GM21786 (cell line): Measurements from ENCODE around the gene TNFAIP8L1.
"Not testable (repeated sequence)": the region's sequence is repeated elsewhere in the genome, so short reads cannot be mapped to it uniquely, and the experiment has no call there.

Experiments used
- ATAC-seq: cut with Tn5 transposase; IDR thresholded peaks from one replicate; pipeline ENCODE4 v1.9.1; 2021; ENCODE audit not compliant: unreplicated experiment

The TNFAIP8L1 gene

DNA sequence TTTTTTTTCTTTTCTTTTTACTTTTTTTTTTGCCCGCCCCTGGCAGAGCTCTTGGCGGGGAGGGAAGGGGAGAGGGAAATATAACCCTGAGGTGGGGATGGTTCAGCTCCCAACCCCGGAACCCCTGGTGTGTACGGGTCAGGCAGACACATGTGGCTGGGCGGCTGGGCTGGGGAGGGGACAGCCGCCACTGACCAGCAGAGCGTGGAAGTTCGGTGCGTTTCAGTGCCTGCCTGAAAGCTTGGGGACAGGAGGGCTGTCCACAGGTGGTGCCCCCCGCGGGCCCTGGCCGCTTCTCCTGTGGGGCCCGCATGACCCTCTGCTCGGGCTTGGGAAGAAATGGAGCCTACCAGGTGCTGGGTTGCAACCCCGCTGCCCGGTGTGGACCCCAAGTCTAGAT lies 36.0 kb downstream of the TNFAIP8L1 start:
- no peak for ATAC-seq

DNA sequence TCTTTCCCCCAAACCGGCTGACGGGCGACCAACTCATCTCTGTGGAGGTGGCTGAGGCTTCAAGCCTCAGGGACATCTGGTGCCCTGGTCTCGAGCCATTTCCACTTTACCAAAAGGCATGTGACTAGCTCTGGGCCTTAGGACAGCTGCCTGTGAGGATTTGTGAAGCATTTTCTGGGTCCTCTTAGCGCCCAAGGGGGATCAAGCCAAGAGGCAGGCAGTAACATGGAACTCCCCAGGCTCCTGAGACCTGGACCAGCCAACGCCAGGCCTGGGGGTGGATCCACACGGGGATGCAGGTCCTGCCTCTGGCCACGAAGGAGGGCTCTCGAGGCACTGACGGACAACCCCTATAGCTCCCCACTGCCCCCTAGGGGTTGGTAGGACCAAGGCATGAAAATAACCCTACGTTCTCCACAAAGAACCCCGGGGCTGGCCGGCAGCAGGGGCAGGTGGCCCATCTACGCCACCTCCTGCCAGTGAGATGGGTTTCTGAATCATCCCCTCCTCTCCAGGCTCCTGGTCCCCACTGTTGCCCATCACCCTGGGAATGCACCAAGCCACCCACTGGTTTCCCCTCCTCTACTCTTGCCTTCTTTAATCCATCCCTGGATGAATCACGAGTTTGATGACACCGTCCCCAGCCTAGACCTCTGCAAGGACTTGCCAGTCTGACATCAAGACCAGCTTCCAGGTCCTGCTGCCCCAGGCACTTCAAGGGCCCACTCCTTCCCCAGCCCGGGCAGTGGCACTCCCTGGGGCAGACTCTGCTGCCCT lies 37.8 kb downstream of the TNFAIP8L1 start:
- no peak for ATAC-seq

GRCh38 chr19:4678881-4679790 lies 39.8 kb downstream of the TNFAIP8L1 start:
- no peak for ATAC-seq

DNA sequence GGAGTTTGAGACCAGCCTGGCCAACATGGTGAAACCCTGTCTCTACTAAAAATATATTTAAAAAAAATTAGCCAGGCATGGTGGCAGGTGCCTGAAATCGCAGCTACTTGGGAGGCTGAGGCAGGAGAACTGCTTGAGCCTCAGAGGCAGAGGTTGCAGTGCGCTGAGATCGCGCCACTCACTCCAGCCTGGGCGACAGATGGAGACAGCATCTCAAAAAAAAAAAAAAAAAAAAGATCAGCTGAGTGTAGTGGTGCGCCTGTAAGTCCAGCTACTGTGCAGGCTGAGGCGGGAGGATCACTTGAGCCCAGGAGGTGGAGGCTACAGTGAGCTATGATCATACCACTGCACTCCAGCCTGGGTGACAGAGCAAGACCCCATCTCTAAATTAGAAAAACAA lies 40.7 kb downstream of the TNFAIP8L1 start:
- not testable (repeated sequence) for ATAC-seq

- ATAC-seq, result no peak
Measured at GRCh38 chr19:4682417-4683200, 43.3 kb downstream of the TNFAIP8L1 start.

DNA sequence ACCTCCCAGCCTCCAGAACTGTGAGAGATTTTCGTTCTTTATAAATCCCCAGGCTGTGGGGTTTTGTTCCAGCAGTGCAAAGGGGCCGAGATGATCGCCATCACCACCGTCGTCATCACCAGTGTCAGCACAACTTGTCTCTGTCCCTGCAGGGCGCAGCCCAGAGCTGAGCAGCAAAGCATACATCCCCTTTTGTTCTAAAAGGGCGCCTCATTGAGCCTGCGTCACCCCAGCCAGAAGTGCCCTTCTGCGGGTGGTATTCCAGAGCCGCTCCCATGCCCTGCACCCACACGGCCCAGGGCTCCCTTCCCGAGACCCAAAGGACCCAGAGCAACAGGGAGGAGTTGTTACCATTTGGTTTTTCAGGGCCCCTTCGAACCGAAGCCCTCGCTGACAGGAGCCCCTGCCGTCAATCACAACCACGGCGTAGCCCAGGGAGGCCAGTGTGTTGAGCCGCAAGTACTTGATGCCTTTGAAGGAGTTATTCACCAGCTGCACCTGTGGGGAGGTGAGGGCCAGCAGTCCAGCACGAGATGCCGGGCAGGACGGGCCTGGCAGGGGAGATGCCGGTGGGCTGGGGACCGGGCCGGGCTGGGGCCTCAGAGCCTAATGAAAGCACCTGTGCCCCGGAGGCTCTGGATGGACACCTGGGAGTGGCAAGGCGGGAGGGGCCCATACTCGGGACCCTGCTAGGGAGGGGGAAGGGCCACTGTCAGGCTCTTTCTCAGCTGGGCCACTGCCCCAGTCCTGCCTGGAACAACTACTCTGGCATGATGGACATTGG lies 45.2 kb downstream of the TNFAIP8L1 start:
- no peak for ATAC-seq

- ATAC-seq, result no peak
Measured at GRCh38 chr19:4686700-4687099, 47.4 kb downstream of the TNFAIP8L1 start.

- ATAC-seq, result no peak
Measured at GRCh38 chr19:4687396-4687795, 48.1 kb downstream of the TNFAIP8L1 start.

DNA sequence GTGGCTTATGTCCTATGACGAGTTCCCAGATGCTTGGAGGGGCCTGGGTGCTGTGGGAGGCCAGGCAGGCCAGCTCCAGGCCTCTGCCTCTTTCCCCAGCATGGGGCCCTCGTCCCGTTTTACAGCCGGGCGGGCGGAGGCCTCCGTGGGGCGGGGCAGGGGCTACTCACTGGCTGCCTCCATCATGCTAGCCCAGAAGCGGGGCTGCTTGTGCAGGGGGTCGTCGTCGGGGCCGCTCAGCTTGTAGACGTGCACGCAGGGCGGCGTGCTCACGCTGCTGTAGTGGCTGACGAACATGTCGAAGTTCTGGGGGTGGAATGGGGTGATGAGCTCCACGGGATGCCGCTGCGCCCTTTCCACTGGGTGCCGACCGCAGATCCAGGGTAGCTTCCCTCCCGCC lies 49.3 kb downstream of the TNFAIP8L1 start:
- ATAC-seq, result no peak

DNA sequence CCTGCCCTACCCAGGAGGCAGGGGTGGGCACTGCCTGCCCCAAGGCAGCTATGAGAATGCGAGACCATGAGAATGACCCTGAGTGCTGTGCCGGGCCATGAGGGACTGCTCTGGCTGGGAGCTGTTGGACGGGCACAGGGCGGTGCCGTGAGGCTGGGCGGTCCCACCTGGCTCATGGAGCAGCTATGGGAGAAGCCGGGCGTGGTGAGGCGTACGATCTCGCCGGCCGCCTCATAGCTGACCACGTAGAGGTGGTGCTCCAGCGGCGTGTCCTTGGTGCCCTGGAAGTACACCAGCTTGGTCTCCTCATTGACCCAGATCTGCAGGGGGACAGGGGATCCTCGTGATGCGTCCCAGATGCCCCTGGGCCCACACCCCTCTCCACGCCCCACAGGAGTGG lies 50.1 kb downstream of the TNFAIP8L1 start:
- no peak for ATAC-seq

DNA sequence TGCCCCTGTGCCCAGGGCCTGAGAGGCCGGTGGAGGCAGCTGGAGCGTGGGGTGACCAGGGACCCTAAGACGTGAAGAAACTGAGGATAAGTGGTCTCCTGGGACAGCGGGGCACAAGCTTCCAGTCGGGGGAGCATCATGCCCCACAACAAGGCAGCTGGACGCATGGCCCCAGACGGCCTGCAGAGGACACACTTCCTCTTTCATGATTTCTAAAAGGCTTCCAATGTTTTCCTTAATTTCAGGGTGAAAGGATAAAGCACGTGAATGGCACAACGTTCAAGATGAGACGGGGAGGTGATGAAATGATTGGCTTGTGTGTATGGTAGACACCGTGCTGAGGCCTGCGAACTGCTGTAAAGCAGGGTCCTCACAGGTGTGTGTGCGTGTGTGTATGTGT lies 51.0 kb downstream of the TNFAIP8L1 start:
- ATAC-seq, result no peak

GRCh38 chr19:4691373-4691772 lies 52.1 kb downstream of the TNFAIP8L1 start:
- ATAC-seq, result no peak

DNA sequence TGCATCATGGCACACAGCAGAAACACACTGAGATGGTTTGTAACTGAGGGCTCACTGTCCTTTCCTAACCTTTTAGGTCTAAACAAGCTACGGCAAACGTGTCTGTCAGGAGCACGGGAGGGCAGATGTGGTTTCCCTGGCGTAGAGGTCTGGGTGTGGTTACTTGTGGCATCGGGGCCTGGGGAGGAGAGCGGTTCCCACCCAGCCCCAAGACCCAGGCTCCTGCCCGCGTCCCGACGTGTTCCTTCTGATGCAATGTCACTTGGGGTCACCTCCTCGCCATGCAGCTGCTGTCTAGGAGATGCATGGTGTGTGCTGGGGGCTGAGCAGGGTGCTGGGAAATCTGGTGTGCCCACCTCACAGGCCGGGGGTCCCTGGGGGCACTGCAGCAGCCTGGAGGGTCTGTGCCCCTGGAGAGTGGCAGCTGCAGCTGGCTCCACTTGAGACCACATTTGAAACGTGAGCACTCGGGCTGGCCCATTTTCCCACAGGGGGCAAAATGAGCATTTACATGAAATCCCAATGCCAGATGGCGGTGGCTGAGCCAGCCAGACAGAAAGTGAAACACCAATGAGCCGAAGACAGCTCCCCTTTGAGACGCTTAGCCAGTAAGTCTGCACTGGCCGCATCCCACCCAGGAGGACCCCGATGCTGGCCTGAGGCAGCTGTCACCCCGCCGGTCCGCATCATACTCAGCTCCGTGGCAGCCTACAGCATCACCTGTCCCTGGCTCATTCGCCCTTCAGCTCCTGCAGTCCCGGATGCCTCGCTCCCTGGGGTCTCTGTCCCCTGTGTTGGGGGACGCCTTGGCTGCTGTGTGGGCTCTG lies 53.1 kb downstream of the TNFAIP8L1 start:
- ATAC-seq, result no peak

DNA sequence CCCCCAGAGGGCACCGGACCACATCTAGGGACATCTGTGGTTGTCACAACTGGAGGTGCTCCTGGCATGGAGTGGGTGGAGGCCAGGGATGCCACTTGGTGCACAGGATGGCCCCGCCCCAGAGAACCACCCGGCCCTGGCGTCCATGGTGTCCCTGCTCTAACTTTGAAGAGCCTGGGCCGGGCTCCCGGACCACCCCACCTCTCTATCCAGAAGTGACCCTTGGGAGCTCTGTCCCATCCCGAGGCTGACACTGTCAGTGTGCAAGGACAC lies 53.7 kb downstream of the TNFAIP8L1 start:
- ATAC-seq, result no peak

GRCh38 chr19:4693471-4694121 lies 54.3 kb downstream of the TNFAIP8L1 start:
- no peak for ATAC-seq

GRCh38 chr19:4694211-4694987 lies 55.1 kb downstream of the TNFAIP8L1 start:
- no peak for ATAC-seq

GRCh38 chr19:4695224-4695731 lies 56.0 kb downstream of the TNFAIP8L1 start:
- ATAC-seq, result no peak

- no peak for ATAC-seq
Measured at GRCh38 chr19:4697304-4697703, 58.0 kb downstream of the TNFAIP8L1 start.
